HL-60 (cell line): Measurements from ENCODE around the gene PDE4B.
A peak's percentile ranks its signal among the peaks of the same experiment; 100 is the strongest.

Experiments
- DNase-seq, 2 experiments: peaks; one replicate each; pipeline ENCODE4 v3.0.0-alpha.2; 2010 to 2020; ENCODE audit warnings: low read depth in 1 of 2, low spot score in 1 of 2
- H3K27ac ChIP-seq: fragments of 250-450 bp; sonication (Bioruptor Pico); replicated peaks from 2 replicates; pipeline ENCODE4 v1.5.1; 2020; ENCODE audit warnings: mild to moderate bottlenecking, moderate library complexity
- H3K27me3 ChIP-seq: fragments of 250-450 bp; sonication (Bioruptor Pico); 2 replicates; pipeline ENCODE4 v1.5.1; 2021; ENCODE audit warnings: mild to moderate bottlenecking, moderate library complexity; ENCODE audit not compliant: insufficient read depth, poor library complexity, severe bottlenecking
- H3K4me3 ChIP-seq: replicated peaks from 2 replicates; pipeline ENCODE4 v1.5.1; 2011; ENCODE audit warnings: mild to moderate bottlenecking, control low read depth, low read length; ENCODE audit not compliant: insufficient read depth
- CTCF ChIP-seq: IDR thresholded peaks from one replicate; pipeline ENCODE4 v1.5.1; 2011; ENCODE audit warnings: low read length, control low read depth, inconsistent platforms; ENCODE audit not compliant: insufficient read depth
- GABPA ChIP-seq: IDR thresholded peaks from 2 replicates; pipeline ENCODE4 v1.6.1; 2012; ENCODE audit warnings: low read depth
- POLR2AphosphoS5 ChIP-seq: IDR thresholded peaks from 2 replicates; pipeline ENCODE4 v1.6.1; 2012; ENCODE audit warnings: low read depth
- REST ChIP-seq: IDR thresholded peaks from 2 replicates; pipeline ENCODE4 v1.6.1; 2012; ENCODE audit warnings: low read depth; ENCODE audit not compliant: insufficient replicate concordance
- SPI1 ChIP-seq: IDR thresholded peaks from 2 replicates; pipeline ENCODE4 v1.6.1; 2012; ENCODE audit warnings: low read depth, mild to moderate bottlenecking, borderline replicate concordance

Gene PDE4B

DNA sequence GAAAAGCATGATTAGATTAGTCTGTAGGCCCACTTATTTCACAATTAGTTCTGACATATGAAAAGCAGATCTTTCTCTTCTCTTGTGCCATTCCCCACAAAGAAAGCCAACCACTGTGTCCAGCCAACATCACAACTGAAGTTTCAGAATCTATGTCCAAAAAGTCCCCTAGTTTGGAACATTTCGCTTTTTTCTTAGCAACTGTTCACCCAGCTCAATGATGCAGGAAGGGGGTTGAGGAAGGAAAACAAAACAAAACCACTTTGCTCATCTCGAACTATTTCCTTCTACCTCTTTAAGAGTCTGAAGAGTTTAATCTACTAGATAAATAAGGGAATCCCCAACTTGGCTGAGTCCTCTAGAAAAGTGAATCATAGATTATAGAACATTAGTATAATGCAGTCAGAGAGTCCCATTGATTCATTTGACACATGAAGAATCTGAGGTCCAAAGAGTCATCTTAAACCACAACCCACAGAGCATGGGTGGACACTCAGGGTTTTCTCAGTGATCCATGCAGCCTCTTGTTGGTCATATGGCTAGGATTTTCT, 581.9 kb downstream of the PDE4B start:
- Histone ChIP-seq H3K27ac (peak overlapping the region; percentile 91), H3K27me3 (no peaks in the 10 kb centered on the region), H3K4me3 (no peak overlapping the region)
- TF ChIP-seq POLR2AphosphoS5 = no peak
- no peak for TF ChIP-seq CTCF
- no peak for TF ChIP-seq REST
- no peak for TF ChIP-seq GABPA
- TF ChIP-seq SPI1 = no peak
- peak in 1 of 2 experiments; percentile 8 for DNase-seq

GRCh38 chr1:66375125-66375524, 582.4 kb downstream of the PDE4B start:
- DNase-seq = peak in 1 of 2 experiments; percentile 15
- TF ChIP-seq REST (no peak), SPI1 (no peak), GABPA (no peak), POLR2AphosphoS5 (no peak), CTCF (no peak)
- peak overlapping the region; percentile 91 for H3K27ac ChIP-seq

GRCh38 chr1:66380452-66381212, 587.9 kb downstream of the PDE4B start:
- Histone ChIP-seq H3K27me3 (no peaks in the 10 kb centered on the region), H3K27ac (no peak overlapping the region), H3K4me3 (no peak overlapping the region)
- peak in 1 of 2 experiments; percentile 68 for DNase-seq
- TF ChIP-seq GABPA (no peak), SPI1 (peak; percentile 34), CTCF (no peak)

More at GRCh38 chr1:66375125-66375524, 582.4 kb downstream of the PDE4B start:
- Histone ChIP-seq H3K4me3 (no peak overlapping the region), H3K27me3 (no peaks in the 10 kb centered on the region)
